HG02588 (cell line): ENCODE measurements around the gene BHLHA15.

Source experiments
- ATAC-seq: cut with Tn5 transposase; IDR thresholded peaks from one replicate; pipeline ENCODE4 v1.9.1; 2021; ENCODE audit warnings: mild to moderate bottlenecking, moderate library complexity; ENCODE audit not compliant: unreplicated experiment

The BHLHA15 gene

DNA sequence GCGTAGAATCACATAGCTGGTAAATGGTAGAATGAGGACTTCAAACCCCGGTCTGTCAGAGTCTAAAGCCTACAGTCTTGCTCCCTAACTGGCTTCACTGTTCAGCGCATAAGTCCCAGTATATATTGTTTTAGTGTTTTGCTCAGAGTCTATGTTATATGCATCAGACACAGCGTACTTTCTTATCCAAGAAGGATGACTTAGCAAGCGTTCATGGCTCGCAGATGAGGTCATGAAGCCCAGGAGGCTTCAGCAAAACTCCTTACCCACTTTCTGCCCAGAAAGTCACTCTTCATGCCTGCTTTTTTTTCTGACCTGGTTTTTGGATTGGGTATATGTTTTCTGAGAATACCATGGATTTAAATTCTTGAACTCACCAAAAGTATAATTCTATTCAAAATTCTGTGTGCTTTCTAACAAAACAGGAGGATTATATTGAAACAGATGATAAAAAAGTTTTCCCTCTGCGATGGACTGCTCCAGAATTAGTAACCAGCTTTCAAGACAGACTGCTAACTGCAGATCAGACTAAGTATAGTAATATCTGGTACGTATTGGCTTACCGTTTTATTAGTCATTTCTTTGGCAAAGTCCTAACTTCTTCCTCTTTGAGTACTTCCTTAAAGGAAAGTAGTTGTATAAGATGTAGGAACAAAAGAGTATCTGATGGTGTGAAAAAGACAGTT is 24.6 kb upstream of the BHLHA15 start:
- ATAC-seq = no peak

DNA sequence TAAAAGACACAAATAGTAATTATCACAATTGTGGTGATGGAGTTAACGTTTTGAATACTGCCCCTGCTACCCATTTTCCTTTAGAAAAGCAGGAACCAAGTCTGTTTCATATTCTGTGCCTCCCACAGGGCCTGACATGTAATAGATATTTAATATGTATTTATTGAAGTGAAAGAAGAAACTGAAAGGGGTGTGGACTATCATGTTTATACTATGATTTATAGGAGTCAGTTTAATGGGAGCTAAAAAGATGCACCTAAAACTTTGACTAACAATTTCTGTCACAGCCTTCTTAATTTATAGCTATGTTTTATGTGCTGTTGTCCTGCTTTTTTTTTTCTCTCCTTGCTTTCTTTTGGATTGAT is 24.1 kb upstream of the BHLHA15 start:
- ATAC-seq = no peak

DNA sequence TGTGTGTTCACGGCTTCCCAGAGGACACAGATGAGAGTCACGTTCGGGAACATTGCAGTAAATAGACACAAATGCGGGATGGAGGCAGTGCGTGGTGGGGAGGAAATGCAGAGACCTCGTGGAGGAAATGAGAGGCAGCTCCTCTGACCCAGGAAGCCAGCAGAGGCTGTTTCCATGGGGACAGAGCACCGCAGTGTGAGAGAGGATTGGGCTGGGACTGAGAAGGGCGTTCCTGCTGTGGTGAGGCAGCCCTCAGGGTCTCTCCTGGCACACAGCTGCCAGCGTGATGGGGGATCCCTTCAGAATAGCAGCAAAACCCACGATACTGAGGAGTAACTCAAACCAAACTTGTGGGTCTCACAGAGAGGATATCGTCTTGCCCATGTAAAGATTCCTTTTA is 21.7 kb upstream of the BHLHA15 start:
- no peak for ATAC-seq

- no peak for ATAC-seq
Measured at GRCh38 chr7:98191668-98192431, 19.4 kb upstream of the BHLHA15 start.

- ATAC-seq = no peak
Measured at GRCh38 chr7:98192781-98193457, 18.3 kb upstream of the BHLHA15 start.

- ATAC-seq = no peak
Measured at GRCh38 chr7:98193474-98194180, 17.6 kb upstream of the BHLHA15 start.

DNA sequence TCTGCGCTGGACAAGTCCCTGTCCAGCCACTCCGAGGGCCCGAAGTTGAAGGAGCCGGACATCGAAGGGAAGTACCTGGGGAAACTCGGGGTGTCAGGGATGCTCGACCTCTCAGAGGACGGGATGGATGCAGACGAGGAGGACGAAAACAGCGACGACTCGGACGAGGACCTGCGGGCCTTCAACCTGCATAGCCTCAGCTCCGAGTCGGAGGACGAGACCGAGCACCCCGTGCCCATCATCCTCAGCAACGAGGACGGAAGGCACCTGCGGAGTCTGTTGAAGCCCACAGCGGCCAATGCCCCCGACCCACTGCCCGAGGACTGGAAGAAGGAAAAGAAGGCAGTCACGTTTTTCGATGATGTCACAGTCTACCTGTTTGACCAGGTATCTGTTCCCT is 17.1 kb upstream of the BHLHA15 start:
- no peak for ATAC-seq

DNA sequence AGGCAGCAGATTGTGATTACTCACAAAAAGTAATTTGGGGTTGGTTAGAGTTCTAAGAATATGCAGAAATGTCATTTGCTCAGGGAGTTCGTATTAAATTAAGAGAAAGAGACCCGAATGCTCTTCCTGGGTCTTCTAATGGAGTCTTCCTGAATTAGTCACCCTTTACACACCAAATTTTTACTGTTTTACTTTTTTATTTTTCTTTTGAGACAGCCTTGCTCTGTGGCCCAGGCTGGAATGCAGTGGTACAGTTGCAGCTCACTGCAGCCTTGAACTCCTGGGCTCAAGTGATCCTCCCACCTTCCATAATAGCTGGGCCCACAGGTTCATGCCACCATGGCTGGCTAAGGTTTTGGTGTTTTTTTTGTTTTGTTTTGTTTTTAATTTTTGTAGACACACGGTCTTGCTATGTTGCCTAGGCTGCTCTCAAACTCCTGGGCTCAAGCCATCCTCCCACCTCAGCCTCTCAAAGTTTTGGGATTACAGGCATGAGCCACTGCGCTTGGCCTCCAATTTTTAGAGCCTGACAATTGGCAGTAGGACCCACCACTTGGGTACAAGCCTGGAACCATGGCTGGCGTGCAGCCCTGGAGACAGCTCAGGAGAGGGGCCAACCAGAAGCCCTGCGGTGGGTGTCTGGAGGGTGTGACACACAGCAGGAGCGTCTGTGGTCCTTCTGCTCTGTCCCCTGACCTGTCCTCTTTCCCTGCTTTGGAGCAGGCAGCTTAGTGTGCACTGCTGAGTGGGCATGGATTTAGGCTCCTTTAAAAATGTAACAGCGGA is 16.4 kb upstream of the BHLHA15 start:
- ATAC-seq = no peak

DNA sequence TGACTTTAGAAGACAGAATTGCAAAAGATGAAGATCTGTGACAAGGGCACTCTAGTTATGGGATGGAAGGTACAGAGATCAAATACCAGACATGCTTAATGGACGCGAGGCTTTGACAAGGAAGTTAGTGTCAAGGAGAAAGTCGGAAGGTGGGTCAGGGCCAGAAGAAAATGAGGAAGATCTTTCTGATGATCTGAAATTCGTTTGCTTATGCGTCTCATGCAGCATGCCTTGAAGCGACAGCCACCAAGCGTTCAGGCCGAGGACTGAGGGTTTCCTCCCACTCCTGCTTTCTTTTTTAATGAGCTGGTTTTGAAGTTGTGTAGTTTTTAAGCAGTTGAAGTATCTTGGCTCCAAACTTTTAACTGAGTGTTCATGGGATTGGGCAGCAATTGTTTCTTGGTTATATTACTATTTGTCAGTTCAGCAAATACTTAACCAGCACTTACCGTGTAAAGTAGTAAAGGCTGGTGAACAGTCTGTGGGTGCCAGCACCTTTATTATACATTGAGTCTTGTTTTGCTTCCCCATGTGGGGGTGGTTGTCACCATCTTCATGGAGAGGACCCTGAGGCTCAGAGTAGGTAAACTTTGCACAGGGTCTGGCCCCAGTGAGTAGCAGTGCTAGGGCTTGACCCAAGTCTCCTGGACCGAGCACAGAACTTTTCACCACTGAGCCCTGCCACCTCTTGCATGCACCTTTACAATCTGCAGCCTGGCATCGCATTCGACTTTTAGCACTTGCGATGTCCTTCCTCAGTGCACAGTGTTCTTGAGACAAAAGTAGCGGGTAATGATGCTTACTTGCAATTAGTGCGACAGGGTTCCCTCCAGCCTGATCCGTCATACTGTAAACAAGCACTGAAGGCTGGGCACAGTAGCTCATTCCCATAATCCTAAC is 14.3 kb upstream of the BHLHA15 start:
- ATAC-seq = no peak

GRCh38 chr7:98199131-98199530 is 12.1 kb upstream of the BHLHA15 start:
- no peak for ATAC-seq

DNA sequence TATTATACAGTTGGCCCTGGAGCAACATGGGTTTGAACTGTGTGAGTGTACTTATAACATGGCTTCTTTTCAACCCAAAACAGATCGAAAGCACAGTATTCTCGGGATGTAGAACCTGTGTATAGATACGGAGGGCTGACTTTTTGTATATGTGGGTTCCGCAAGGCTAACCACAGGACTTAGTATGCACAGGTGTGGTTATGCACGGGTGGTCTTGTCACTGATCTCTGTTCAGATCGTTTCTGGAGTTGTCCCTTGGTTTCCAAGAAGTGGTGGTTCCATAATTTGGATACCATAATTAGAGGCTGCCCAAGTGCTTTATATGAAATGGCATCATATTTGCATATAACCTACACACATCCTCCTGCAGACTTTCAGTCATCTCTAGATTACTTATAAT is 10.9 kb upstream of the BHLHA15 start:
- ATAC-seq = peak; percentile 37

DNA sequence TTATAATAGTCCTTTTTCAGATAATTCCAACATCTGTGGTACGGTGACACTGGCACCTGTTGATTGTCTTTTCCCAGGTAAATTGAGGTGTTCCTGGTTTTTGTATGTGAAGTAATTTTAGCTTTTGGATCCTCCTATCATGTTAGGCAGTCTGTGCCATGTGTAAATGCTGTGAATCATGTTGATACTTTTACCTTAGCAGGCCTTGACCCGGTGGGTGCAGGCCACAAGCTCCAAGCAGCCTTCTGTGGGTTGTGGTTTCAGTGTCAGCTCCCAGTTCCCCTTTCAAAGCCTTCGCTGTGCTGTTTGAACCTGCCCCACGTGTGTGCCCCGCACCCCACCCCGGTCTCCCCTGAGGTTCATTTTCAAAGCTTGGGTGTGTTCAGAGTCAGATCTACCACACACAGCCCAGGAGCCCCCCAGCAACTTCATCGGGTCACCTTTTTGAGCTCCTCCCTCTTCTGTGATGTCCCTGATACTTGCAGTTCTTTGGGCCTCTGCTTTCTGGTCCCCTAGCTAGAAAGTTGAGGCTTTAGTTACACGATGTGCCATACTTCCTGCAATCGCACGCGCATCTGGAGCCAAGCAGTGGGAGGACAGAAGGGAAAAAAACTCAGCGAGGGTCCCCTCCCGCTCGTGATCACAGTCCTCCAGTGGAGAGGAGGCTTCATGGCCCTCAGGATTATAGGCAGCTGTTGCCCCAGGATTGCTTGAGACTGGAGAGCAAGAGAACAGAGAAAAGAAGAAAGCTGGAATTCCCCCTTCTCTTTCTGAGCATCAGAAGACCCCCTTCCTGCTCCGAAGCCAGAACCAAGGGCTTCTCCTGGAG is 8.7 kb upstream of the BHLHA15 start:
- peak; percentile 93 for ATAC-seq

- peak; percentile 37 for ATAC-seq
Measured at GRCh38 chr7:98203261-98203963, 7.8 kb upstream of the BHLHA15 start.

GRCh38 chr7:98203964-98204605 is 7.2 kb upstream of the BHLHA15 start:
- ATAC-seq = no peak

DNA sequence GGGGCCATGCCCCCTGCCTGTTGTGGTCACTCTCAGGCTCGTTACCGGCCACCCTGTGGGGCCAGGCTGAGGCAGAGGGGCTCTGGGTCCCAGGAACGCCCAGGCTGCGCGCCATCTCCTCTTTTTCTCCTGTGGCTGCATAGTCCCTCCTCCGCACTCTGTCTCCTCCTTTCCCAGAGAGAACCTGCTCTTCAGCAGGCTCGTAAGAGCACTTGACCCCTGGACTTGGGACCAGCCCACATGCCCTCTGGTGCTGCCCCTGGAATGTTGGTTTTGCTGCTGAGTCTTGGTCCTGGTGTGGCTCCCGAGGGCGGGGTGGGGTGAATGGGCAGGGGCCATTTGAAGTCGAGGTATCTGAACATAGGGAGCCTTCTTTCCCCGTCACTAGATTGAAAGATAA is 6.6 kb upstream of the BHLHA15 start:
- ATAC-seq = no peak

GRCh38 chr7:98205162-98205845 is 5.9 kb upstream of the BHLHA15 start:
- ATAC-seq = no peak
